GM18502 (cell line): ENCODE data around the gene FSTL4.

ENCODE experiments used
- ATAC-seq: cut with Tn5 transposase; IDR thresholded peaks from one replicate; pipeline ENCODE4 v1.9.1; 2021; ENCODE audit warnings: mild to moderate bottlenecking; ENCODE audit not compliant: unreplicated experiment, poor library complexity

Gene FSTL4

GRCh38 chr5:133485468-133485867, 126.9 kb downstream of the FSTL4 start:
- no peak for ATAC-seq

GRCh38 chr5:133483406-133484090, 128.8 kb downstream of the FSTL4 start:
- ATAC-seq = no peak

- no peak for ATAC-seq
Observed at GRCh38 chr5:133482028-133482427, 130.3 kb downstream of the FSTL4 start.

DNA sequence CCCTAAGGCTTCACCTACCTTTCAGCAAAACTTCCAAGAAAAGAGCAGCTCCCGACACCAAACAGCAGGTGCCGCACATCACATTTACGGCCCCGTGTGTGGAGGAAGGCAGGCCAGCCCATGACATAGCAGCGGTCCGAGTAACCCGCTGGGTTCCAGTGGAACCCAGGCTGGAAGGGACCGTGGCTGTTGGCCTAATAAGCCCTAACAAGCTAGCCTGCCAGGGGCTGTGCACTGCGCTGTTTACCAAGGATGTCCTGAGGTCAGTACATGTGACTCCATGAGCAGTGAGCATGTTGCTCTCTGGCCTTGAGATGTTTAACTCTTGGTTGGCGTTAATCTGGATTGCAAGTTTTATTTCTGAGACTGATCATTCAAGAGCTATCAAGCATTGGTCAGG, 131.5 kb downstream of the FSTL4 start:
- ATAC-seq = no peak

DNA sequence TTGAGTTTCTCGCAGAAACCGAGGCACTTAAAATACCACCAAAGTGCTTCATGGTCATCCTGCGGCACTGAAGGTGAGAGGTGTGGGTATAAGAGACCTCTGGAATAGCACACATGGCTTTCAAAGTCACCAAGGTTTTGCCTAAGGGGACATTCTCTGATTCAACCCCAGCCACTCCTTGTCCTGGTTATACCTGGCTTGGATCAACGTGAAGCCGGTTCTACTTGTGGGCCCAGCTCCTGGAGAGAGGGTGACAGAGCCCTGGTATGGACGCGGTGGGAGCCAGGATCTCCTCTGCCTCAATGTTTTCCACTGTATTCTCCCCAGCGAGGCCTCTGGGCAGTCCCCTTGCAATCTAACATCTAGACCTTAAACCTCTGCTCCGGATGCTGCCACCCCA, 132.0 kb downstream of the FSTL4 start:
- ATAC-seq = no peak

GRCh38 chr5:133478199-133478985, 133.9 kb downstream of the FSTL4 start:
- no peak for ATAC-seq

- no peak for ATAC-seq
Observed at GRCh38 chr5:133475986-133476385, 136.4 kb downstream of the FSTL4 start.

GRCh38 chr5:133474851-133475590, 137.3 kb downstream of the FSTL4 start:
- no peak for ATAC-seq

DNA sequence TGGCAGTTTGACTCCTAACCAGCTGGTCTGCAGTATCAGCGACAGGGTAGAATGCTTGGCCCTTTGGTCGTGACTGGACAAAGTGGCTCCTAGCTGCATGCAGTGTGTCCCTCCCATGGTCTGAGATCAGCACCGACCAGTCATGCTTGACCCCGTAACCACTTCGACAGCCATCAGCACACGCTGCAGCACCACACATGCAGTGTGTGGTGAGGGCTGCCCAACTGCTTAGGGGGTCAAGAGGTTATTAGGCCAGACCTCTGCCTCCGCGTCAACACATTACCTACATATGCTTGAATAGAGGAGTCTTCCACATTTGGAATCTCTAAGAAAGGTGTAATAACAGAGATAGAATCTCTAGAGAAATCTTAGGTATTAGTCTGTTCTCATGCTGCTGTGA, 139.1 kb downstream of the FSTL4 start:
- ATAC-seq = no peak

DNA sequence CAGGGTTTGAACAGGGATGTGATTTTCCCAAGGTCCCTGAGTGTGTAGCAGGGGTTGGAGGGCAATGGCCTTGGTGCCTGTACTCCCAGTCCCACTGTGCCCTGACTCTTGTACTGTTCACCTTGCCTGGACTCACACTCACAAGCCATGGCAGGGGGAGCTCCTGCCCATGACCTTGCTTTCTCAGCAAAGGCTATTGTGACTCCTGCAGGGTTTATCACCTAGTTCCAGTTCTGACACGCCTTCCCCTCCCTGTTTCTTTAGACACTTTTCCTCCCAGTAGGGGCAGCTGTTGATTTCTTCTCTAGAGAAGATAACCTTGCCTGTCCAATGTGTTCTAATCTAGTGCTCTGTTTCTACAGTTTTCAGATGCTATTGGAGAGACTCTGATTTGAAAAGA, 139.5 kb downstream of the FSTL4 start:
- no peak for ATAC-seq

- no peak for ATAC-seq
Observed at GRCh38 chr5:133471699-133472098, 140.6 kb downstream of the FSTL4 start.

GRCh38 chr5:133470841-133471240, 141.5 kb downstream of the FSTL4 start:
- ATAC-seq = no peak

GRCh38 chr5:133469846-133470245, 142.5 kb downstream of the FSTL4 start:
- no peak for ATAC-seq

GRCh38 chr5:133469252-133469651, 143.1 kb downstream of the FSTL4 start:
- no peak for ATAC-seq

GRCh38 chr5:133468596-133468995, 143.7 kb downstream of the FSTL4 start:
- ATAC-seq = no peak

DNA sequence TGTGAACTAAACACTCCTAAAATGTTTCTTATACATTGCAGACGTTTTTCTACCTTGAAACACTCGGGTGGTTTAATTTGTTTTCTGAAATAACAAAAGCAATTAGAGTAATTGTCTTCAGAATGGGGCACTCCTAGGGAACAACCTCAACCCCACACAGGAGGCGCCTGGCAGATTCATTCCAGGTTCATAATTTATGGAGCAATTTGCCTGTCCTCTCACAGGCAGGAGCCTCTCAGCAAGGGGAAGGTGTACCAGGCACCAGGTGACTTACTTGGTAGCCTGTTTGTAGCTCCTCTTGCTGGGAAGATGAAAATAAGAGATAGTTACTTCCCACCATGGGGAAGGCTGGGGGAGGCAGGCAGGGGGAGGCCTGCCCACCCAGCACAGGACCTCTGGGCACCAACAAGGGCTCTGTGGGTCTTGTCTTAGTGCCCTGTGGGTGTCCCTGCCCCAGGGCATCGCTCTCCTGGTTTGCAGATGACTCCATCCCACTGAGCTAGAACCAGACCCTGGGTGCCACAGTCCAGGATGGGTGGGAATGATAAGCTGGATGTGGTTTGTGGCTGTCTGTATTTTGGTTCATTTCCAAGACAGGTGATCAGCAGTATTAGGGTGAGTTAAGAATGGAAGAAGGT, 144.4 kb downstream of the FSTL4 start:
- ATAC-seq = no peak

GRCh38 chr5:133467335-133467779, 145.0 kb downstream of the FSTL4 start:
- ATAC-seq = no peak

- no peak for ATAC-seq
Observed at GRCh38 chr5:133466556-133467334, 145.6 kb downstream of the FSTL4 start.

DNA sequence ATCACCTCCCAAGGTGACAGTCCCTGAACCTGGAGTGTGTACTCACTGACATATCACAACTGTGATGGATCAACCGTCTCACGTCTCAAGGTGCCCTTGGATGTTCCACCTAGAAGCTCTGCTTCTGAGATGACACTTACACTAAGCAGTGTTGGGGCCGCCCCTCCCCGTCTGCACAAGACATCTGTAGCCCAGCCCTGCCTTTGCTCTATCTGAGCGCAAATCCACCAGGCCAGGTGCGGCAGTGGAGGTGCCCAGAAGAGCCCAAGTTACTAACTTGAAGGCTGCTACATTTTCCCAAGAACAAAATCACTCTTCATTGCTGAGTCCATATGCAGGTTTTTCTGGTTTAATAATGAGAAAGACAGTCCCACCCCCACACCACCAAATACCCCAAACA, 148.3 kb downstream of the FSTL4 start:
- no peak for ATAC-seq
